WTC11 (cell line): ENCODE measurements around the gene BPTF. TPM values are rescaled to one million over a fixed set of nuclear protein-coding genes. Genes with fewer than 3 reads are reported as not detected.

Experiments
- ATAC-seq: fragments of 200-7000 bp; cut with Tn5 transposase; 2 replicates; pipeline ENCODE4 v1.10.0; 2021; ENCODE audit warnings: mild to moderate bottlenecking, moderate library complexity
- CTCF ChIA-PET: fragments of 300-600 bp; sonication (Branson Sonifier 250); formaldehyde crosslinking; loops from one replicate; lab custom pipeline; 2021; ENCODE audit warnings: antibody characterized with exemption; lab: Charles Lee
- POLR2A ChIA-PET: fragments of 350-600 bp; sonication (Branson Sonifier 250); formaldehyde crosslinking; loops from one replicate; lab custom pipeline; 2021; ENCODE audit warnings: antibody characterized with exemption; lab: Charles Lee
- DNase-seq: peaks from one replicate; pipeline ENCODE4 v3.0.0; 2021; ENCODE audit warnings: low spot score
- H3K27ac Mint-ChIP-seq: 2 replicates; pipeline ENCODE4 v1.8.0; 2021; ENCODE audit warnings: mixed read lengths
- H3K27me3 Mint-ChIP-seq: 2 replicates; pipeline ENCODE4 v1.8.0; 2021; ENCODE audit warnings: low read depth, mild to moderate bottlenecking, moderate library complexity, mixed read lengths
- H3K36me3 Mint-ChIP-seq: 2 replicates; pipeline ENCODE4 v1.8.0; 2021; ENCODE audit warnings: mixed read lengths
- H3K4me1 Mint-ChIP-seq: 2 replicates; pipeline ENCODE4 v1.8.0; 2022; ENCODE audit warnings: mixed read lengths
- H3K4me3 Mint-ChIP-seq: 2 replicates; pipeline ENCODE4 v1.8.0; 2021; ENCODE audit warnings: mild to moderate bottlenecking, moderate library complexity, mixed read lengths
- H3K9me3 Mint-ChIP-seq: 2 replicates; pipeline ENCODE4 v1.8.0; 2021; ENCODE audit warnings: mixed read lengths
- ATF1 ChIP-seq: sonication (generic); formaldehyde crosslinking; IDR thresholded peaks from 2 replicates; pipeline ENCODE4 v1.8.1; 2023; ENCODE audit warnings: mild to moderate bottlenecking, moderate library complexity, missing genetic modification reagents
- CDX4 ChIP-seq: fragments of 250-450 bp; sonication (Bioruptor Pico); IDR thresholded peaks from 2 replicates; pipeline ENCODE4 v1.9.0; 2021; ENCODE audit warnings: moderate library complexity, mild to moderate bottlenecking, inconsistent platforms, borderline replicate concordance
- CREB1 ChIP-seq: sonication (generic); formaldehyde crosslinking; IDR thresholded peaks from 2 replicates; pipeline ENCODE4 v1.8.0; 2023; ENCODE audit warnings: mild to moderate bottlenecking, missing genetic modification reagents
- ETV6 ChIP-seq: sonication (generic); formaldehyde crosslinking; IDR thresholded peaks from 2 replicates; pipeline ENCODE4 v1.8.1; 2022; ENCODE audit warnings: mild to moderate bottlenecking, missing genetic modification reagents
- FOXJ3 ChIP-seq: sonication (generic); formaldehyde crosslinking; IDR thresholded peaks from 2 replicates; pipeline ENCODE4 v1.9.0; 2021; ENCODE audit warnings: missing genetic modification reagents, mild to moderate bottlenecking, borderline replicate concordance
- JAZF1 ChIP-seq: fragments of 250-450 bp; sonication (Bioruptor Pico); IDR thresholded peaks from 2 replicates; pipeline ENCODE4 v1.9.0; 2021; ENCODE audit warnings: moderate library complexity, mild to moderate bottlenecking, inconsistent platforms
- MAX ChIP-seq: sonication (generic); formaldehyde crosslinking; IDR thresholded peaks from 2 replicates; pipeline ENCODE4 v1.8.0; 2022; ENCODE audit warnings: mild to moderate bottlenecking, missing genetic modification reagents
- NFE2L1 ChIP-seq: sonication (generic); formaldehyde crosslinking; IDR thresholded peaks from 2 replicates; pipeline ENCODE4 v1.8.1; 2023; ENCODE audit warnings: missing genetic modification reagents
- NFYB ChIP-seq: sonication (generic); formaldehyde crosslinking; conservative IDR thresholded peaks from 2 replicates; pipeline ENCODE4 v1.8.0; 2022; ENCODE audit warnings: low read depth, missing genetic modification reagents
- NR1H2 ChIP-seq: sonication (generic); formaldehyde crosslinking; IDR thresholded peaks from 2 replicates; pipeline ENCODE4 v1.9.0; 2021; ENCODE audit warnings: mild to moderate bottlenecking, moderate library complexity, missing genetic modification reagents
- PRDM15 ChIP-seq: sonication (generic); formaldehyde crosslinking; IDR thresholded peaks from 2 replicates; pipeline ENCODE4 v1.8.0; 2022; ENCODE audit warnings: missing genetic modification reagents
- PREB ChIP-seq: sonication (generic); formaldehyde crosslinking; IDR thresholded peaks from 2 replicates; pipeline ENCODE4 v1.8.1; 2022; ENCODE audit warnings: mild to moderate bottlenecking, missing genetic modification reagents, moderate library complexity, borderline replicate concordance
- RELA ChIP-seq: sonication (generic); formaldehyde crosslinking; IDR thresholded peaks from 2 replicates; pipeline ENCODE4 v1.8.1; 2022; ENCODE audit warnings: missing genetic modification reagents, mild to moderate bottlenecking, borderline replicate concordance
- SMAD3 ChIP-seq: sonication (generic); formaldehyde crosslinking; IDR thresholded peaks from 2 replicates; pipeline ENCODE4 v1.8.0; 2022; ENCODE audit warnings: missing genetic modification reagents, mild to moderate bottlenecking, borderline replicate concordance
- SP1 ChIP-seq: sonication (generic); formaldehyde crosslinking; conservative IDR thresholded peaks from 2 replicates; pipeline ENCODE4 v1.8.1; 2022; ENCODE audit warnings: missing genetic modification reagents
- ZNF121 ChIP-seq: sonication (generic); formaldehyde crosslinking; IDR thresholded peaks from 2 replicates; pipeline ENCODE4 v1.8.0; 2023; ENCODE audit warnings: missing genetic modification reagents
- ZNF532 ChIP-seq: fragments of 250-450 bp; sonication (Bioruptor Pico); IDR thresholded peaks from 2 replicates; pipeline ENCODE4 v1.9.0; 2021; ENCODE audit warnings: mild to moderate bottlenecking, borderline replicate concordance
- total RNA-seq: library from RNA; stranded (reverse); gene quantifications from 3 replicates; pipeline ENCODE4 v1.2.3, GENCODE V29; 2021
- TF ChIP-seq, protein P1 (sequence below): fragments of 200-600 bp; IDR thresholded peaks from 2 replicates; pipeline ENCODE4 v1.8.0; 2022; ENCODE audit warnings: antibody characterized with exemption
- TF ChIP-seq, protein P2 (sequence below): sonication (generic); formaldehyde crosslinking; IDR thresholded peaks from 2 replicates; pipeline ENCODE4 v1.8.0; 2022; ENCODE audit warnings: mild to moderate bottlenecking, missing genetic modification reagents

Gene BPTF
- total RNA-seq, 1 experiment from 2014 or later = 178 TPM

DNA sequence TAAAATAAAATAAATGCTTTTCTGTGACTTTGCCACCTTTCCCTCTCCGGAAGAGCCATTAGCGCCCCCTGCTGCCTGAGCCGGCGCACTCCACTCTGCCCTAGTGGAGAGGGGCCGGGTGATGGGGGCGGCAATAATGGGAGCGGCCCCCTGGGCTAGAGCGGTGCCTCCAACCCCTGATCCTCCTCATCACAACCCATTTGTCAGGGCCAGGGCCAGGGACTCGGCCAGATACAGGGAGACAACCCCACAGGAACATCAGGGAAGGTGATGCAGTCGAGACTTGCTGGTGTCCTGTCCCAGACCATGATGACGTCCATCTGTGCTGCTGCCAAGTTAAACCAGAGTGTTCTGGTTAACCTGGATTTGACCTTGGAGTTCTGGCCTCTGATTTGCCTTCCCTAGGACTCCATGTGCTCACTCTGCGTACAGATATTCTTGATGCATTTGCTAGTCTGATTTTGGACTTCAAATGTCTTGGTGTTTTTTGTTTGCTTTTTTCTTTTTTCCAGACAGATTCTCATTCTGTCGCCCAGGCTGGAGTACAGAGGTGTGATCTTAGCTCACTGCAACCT, 46.1 kb upstream of the BPTF start:
- Mint-ChIP-seq H3K4me3 (no peak overlapping the region), H3K9me3 (no peaks in the 10 kb centered on the region)
- ATAC-seq = peak; percentile 100
- CTCF ChIA-PET = interaction anchor here (0.8 to 1.8 kb wide), 7 partner anchors 15 to 130 kb away, joined by 3 to 7 read pairs (median 3); partner anchors contain the start of gene NOL11
- DNase-seq = peak; percentile 73
- TF ChIP-seq, protein P1, sequence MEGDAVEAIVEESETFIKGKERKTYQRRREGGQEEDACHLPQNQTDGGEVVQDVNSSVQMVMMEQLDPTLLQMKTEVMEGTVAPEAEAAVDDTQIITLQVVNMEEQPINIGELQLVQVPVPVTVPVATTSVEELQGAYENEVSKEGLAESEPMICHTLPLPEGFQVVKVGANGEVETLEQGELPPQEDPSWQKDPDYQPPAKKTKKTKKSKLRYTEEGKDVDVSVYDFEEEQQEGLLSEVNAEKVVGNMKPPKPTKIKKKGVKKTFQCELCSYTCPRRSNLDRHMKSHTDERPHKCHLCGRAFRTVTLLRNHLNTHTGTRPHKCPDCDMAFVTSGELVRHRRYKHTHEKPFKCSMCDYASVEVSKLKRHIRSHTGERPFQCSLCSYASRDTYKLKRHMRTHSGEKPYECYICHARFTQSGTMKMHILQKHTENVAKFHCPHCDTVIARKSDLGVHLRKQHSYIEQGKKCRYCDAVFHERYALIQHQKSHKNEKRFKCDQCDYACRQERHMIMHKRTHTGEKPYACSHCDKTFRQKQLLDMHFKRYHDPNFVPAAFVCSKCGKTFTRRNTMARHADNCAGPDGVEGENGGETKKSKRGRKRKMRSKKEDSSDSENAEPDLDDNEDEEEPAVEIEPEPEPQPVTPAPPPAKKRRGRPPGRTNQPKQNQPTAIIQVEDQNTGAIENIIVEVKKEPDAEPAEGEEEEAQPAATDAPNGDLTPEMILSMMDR = peak; percentile 90
- TF ChIP-seq MAX (CRISPR knock-in tag) = no peak
- TF ChIP-seq, all 79 proteins: peak for 1
- Mint-ChIP-seq H3K27me3 (no peaks in the 10 kb centered on the region), H3K27ac (no peak overlapping the region), H3K36me3 (no peaks in the 10 kb centered on the region), H3K4me1 (no peaks in the 10 kb centered on the region)
- POLR2A ChIA-PET = no interaction called here

DNA sequence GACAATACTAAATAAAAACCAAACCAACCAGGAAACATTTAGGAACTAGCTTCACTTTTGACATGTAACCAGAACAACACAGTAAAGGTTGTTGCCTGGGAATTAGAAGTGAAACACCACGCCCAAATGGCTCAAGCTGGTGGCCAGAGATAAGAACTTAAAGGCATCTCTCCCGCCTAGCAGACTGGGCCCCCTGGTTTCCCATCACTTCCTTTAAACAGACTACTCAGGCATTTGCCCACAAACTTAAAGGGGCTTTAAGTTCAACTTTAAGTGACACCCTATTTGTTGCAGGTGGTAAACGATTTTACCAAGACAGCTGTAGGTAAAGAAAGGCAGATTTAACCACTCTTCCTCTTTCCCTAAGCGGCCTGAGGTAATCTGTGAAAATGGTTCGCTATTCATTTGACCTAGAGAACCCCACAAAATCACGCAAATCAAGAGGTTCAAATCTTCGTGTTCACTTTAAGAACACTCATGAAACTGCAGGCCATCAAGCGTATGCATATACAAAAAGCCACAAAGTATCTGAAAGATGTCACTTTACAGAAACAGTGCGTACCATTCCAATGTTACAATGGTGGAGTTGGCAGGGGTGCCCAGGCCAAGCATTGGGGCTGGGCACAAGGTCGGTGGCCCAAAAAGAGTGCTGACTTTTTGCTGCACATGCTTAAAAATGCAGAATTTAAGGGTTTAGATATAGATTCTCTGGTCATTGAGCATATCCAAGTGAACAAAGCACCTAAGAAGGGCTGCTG, 40.8 kb upstream of the BPTF start:
- Mint-ChIP-seq H3K4me3 (no peak overlapping the region), H3K4me1 (no peaks in the 10 kb centered on the region), H3K36me3 (no peaks in the 10 kb centered on the region), H3K9me3 (no peaks in the 10 kb centered on the region), H3K27ac (no peak overlapping the region), H3K27me3 (no peaks in the 10 kb centered on the region)
- POLR2A ChIA-PET = no interaction called here
- ATAC-seq (no peak), DNase-seq (no peak)
- no peak for TF ChIP-seq ZNF121 (CRISPR knock-in tag)
- no peak for TF ChIP-seq JAZF1
- no peak for TF ChIP-seq CDX4 (CRISPR knock-in tag)
- TF ChIP-seq ZNF532 (CRISPR knock-in tag) = no peak
- TF ChIP-seq NFYB (CRISPR knock-in tag) = no peak
- no peak for TF ChIP-seq CREB1 (CRISPR knock-in tag)
- no peak for TF ChIP-seq RELA
- TF ChIP-seq NFE2L1 (CRISPR knock-in tag) = no peak
- no peak for TF ChIP-seq PRDM15
- TF ChIP-seq SMAD3 (CRISPR knock-in tag) = no peak
- no peak for TF ChIP-seq ETV6 (CRISPR knock-in tag)
- no peak for TF ChIP-seq FOXJ3 (CRISPR knock-in tag)
- TF ChIP-seq ATF1 (CRISPR knock-in tag) = no peak
- no peak for TF ChIP-seq SP1 (CRISPR knock-in tag)
- no peak for TF ChIP-seq NR1H2 (CRISPR knock-in tag)
- no peak for TF ChIP-seq PREB
- TF ChIP-seq, protein P2, sequence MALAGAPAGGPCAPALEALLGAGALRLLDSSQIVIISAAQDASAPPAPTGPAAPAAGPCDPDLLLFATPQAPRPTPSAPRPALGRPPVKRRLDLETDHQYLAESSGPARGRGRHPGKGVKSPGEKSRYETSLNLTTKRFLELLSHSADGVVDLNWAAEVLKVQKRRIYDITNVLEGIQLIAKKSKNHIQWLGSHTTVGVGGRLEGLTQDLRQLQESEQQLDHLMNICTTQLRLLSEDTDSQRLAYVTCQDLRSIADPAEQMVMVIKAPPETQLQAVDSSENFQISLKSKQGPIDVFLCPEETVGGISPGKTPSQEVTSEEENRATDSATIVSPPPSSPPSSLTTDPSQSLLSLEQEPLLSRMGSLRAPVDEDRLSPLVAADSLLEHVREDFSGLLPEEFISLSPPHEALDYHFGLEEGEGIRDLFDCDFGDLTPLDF (CRISPR knock-in tag) = no peak
- CTCF ChIA-PET = no interaction called here
